Activated naive CD4-positive, alpha-beta T cell treated with anti-CD3 and anti-CD28 coated beads for 36 hours (primary cell): ENCODE data around the gene RGL3. TPM values are rescaled to one million over a fixed set of nuclear protein-coding genes. Genes with fewer than 3 reads are reported as not detected.

ENCODE experiments used
- CTCF ChIA-PET: fragments of 350-600 bp; sonication (Branson Sonifier 250); formaldehyde crosslinking; loops from one replicate; lab custom pipeline; 2021; ENCODE audit warnings: antibody characterized with exemption; lab: Charles Lee
- DNase-seq: peaks from one replicate; pipeline ENCODE4 v3.0.0-alpha.2; 2020
- H3K27ac Mint-ChIP-seq: one replicate; pipeline ENCODE4 v1.8.0; 2021; ENCODE audit warnings: mild to moderate bottlenecking, mixed read lengths
- H3K27me3 Mint-ChIP-seq: one replicate; pipeline ENCODE4 v1.8.0; 2021; ENCODE audit warnings: low read depth, mixed read lengths
- H3K36me3 Mint-ChIP-seq: one replicate; pipeline ENCODE4 v1.8.0; 2021; ENCODE audit warnings: low read depth, mixed read lengths
- H3K4me1 Mint-ChIP-seq: one replicate; pipeline ENCODE4 v1.8.0; 2021; ENCODE audit warnings: low read depth, mixed read lengths
- H3K4me3 Mint-ChIP-seq: one replicate; pipeline ENCODE4 v1.8.0; 2021; ENCODE audit warnings: mild to moderate bottlenecking, moderate library complexity, mixed read lengths
- H3K9me3 Mint-ChIP-seq: one replicate; pipeline ENCODE4 v1.8.0; 2021; ENCODE audit warnings: mixed read lengths
- intact Hi-C: fragments of 100-400 bp; cut with micrococcal nuclease; formaldehyde crosslinking; loops from one replicate; pipeline ENCODE4 v1.15.1; 2023
- total RNA-seq, 2 experiments: library from RNA; stranded (reverse); gene quantifications; one replicate each; pipeline ENCODE4 v1.2.3, GENCODE V29; 2021

The RGL3 gene
- total RNA-seq, 2 experiments from 2014 or later: not detected

- Mint-ChIP-seq H3K4me1 (peaks cover 37% of the 10 kb centered on the region), H3K27ac (no peak overlapping the region), H3K9me3 (no peaks in the 10 kb centered on the region), H3K27me3 (peaks cover 48% of the 10 kb centered on the region), H3K36me3 (no peaks in the 10 kb centered on the region), H3K4me3 (no peak overlapping the region)
- no peak for DNase-seq
- CTCF ChIA-PET: interaction anchor here (1.8 kb wide), 1 partner anchor 43 kb away, joined by 5 read pairs; no protein-coding TSS in a partner anchor
- intact Hi-C loops: loop anchor here (2.0 kb wide), 1 partner anchor 59 kb away; no protein-coding TSS in a partner anchor
Measured at GRCh38 chr19:11423791-11424181, 4.7 kb upstream of the RGL3 start.

GRCh38 chr19:11423164-11423790 is 4.2 kb upstream of the RGL3 start:
- Mint-ChIP-seq H3K36me3 (no peaks in the 10 kb centered on the region), H3K4me3 (peak overlapping the region; percentile 65), H3K4me1 (peaks cover 41% of the 10 kb centered on the region), H3K9me3 (no peaks in the 10 kb centered on the region), H3K27me3 (peaks cover 53% of the 10 kb centered on the region), H3K27ac (no peak overlapping the region)
- intact Hi-C loops: loop anchor here (2.0 kb wide), 1 partner anchor 60 kb away; no protein-coding TSS in a partner anchor
- DNase-seq: no peak
- CTCF ChIA-PET: interaction anchor here (1.2 to 1.8 kb wide), 3 partner anchors 12 to 84 kb away, joined by 3 to 6 read pairs (median 5); partner anchors contain the start of genes ODAD3, PRKCSH and RAB3D

- CTCF ChIA-PET: interaction anchor here (0.6 to 1.8 kb wide), 10 partner anchors 13 to 277 kb away, joined by 3 to 12 read pairs (median 4); partner anchors contain the start of genes ODAD3, PRKCSH and RAB3D
- Mint-ChIP-seq H3K27ac (no peak overlapping the region), H3K9me3 (no peaks in the 10 kb centered on the region), H3K4me3 (peak overlapping the region; percentile 65), H3K27me3 (peaks cover 57% of the 10 kb centered on the region), H3K36me3 (no peaks in the 10 kb centered on the region), H3K4me1 (peaks cover 41% of the 10 kb centered on the region)
- DNase-seq: peak; percentile 87
- intact Hi-C loops: loop anchor here (1.0 to 2.0 kb wide), 2 partner anchors 41 to 60 kb away; no protein-coding TSS in a partner anchor
Measured at GRCh38 chr19:11422163-11423065, 3.3 kb upstream of the RGL3 start.

- Mint-ChIP-seq H3K4me3 (peak overlapping the region; percentile 65), H3K27ac (no peak overlapping the region), H3K36me3 (no peaks in the 10 kb centered on the region), H3K4me1 (peaks cover 41% of the 10 kb centered on the region), H3K27me3 (peaks cover 58% of the 10 kb centered on the region), H3K9me3 (no peaks in the 10 kb centered on the region)
- CTCF ChIA-PET: interaction anchor here (0.6 to 1.7 kb wide), 7 partner anchors 15 to 278 kb away, joined by 3 to 12 read pairs (median 3); no protein-coding TSS in a partner anchor
- intact Hi-C loops: loop anchor here (1.0 to 2.0 kb wide), 2 partner anchors 40 to 61 kb away; no protein-coding TSS in a partner anchor
- peak; percentile 63 for DNase-seq
Measured at GRCh38 chr19:11421371-11422098, 2.4 kb upstream of the RGL3 start.

GRCh38 chr19:11420429-11421370 is 1.6 kb upstream of the RGL3 start:
- H3K4me1 Mint-ChIP-seq: peaks cover 41% of the 10 kb centered on the region
- CTCF ChIA-PET: interaction anchor here (1.1 to 1.7 kb wide), 5 partner anchors 14 to 127 kb away, joined by 3 to 12 read pairs (median 5); no protein-coding TSS in a partner anchor
- H3K27ac Mint-ChIP-seq: no peak overlapping the region
- H3K4me3 Mint-ChIP-seq: peak overlapping the region; percentile 65
- intact Hi-C loops: no loop called here
- no peak for DNase-seq
- no peaks in the 10 kb centered on the region for H3K9me3 Mint-ChIP-seq
- H3K27me3 Mint-ChIP-seq: peaks cover 60% of the 10 kb centered on the region
- H3K36me3 Mint-ChIP-seq: no peaks in the 10 kb centered on the region

GRCh38 chr19:11418094-11418548 is 993 bp downstream of the RGL3 start:
- no peak for DNase-seq
- Mint-ChIP-seq H3K27me3 (peaks cover 50% of the 10 kb centered on the region), H3K9me3 (no peaks in the 10 kb centered on the region), H3K4me3 (no peak overlapping the region), H3K27ac (no peak overlapping the region), H3K36me3 (no peaks in the 10 kb centered on the region), H3K4me1 (peaks cover 33% of the 10 kb centered on the region)
- intact Hi-C loops: no loop called here
- CTCF ChIA-PET: no interaction called here

GRCh38 chr19:11416346-11417052 is 2.6 kb downstream of the RGL3 start:
- DNase-seq: no peak
- Mint-ChIP-seq H3K9me3 (no peaks in the 10 kb centered on the region), H3K36me3 (no peaks in the 10 kb centered on the region), H3K27ac (no peak overlapping the region), H3K4me1 (peaks cover 20% of the 10 kb centered on the region), H3K27me3 (peaks cover 36% of the 10 kb centered on the region), H3K4me3 (no peak overlapping the region)
- intact Hi-C loops: no loop called here
- CTCF ChIA-PET: interaction anchor here (0.6 to 1.5 kb wide), 2 partner anchors 35 to 643 kb away, joined by 3 to 6 read pairs; no protein-coding TSS in a partner anchor

GRCh38 chr19:11414544-11414943 is 4.6 kb downstream of the RGL3 start:
- intact Hi-C loops: no loop called here
- CTCF ChIA-PET: interaction anchor here (0.8 kb wide), 1 partner anchor 121 kb away, joined by 3 read pairs; no protein-coding TSS in a partner anchor
- H3K9me3 Mint-ChIP-seq: no peaks in the 10 kb centered on the region
- no peak overlapping the region for H3K27ac Mint-ChIP-seq
- H3K4me1 Mint-ChIP-seq: peaks cover 7% of the 10 kb centered on the region
- no peak overlapping the region for H3K4me3 Mint-ChIP-seq
- no peak for DNase-seq
- peaks cover 21% of the 10 kb centered on the region for H3K27me3 Mint-ChIP-seq
- no peaks in the 10 kb centered on the region for H3K36me3 Mint-ChIP-seq

- H3K4me1 Mint-ChIP-seq: peaks cover 3% of the 10 kb centered on the region
- no peak for DNase-seq
- H3K9me3 Mint-ChIP-seq: no peaks in the 10 kb centered on the region
- H3K36me3 Mint-ChIP-seq: no peaks in the 10 kb centered on the region
- CTCF ChIA-PET: no interaction called here
- H3K27me3 Mint-ChIP-seq: peaks cover 7% of the 10 kb centered on the region
- no peak overlapping the region for H3K27ac Mint-ChIP-seq
- no peak overlapping the region for H3K4me3 Mint-ChIP-seq
- intact Hi-C loops: no loop called here
Measured at GRCh38 chr19:11410682-11411081, 8.4 kb downstream of the RGL3 start.

- H3K27ac Mint-ChIP-seq: no peak overlapping the region
- H3K4me3 Mint-ChIP-seq: no peak overlapping the region
- peaks cover 3% of the 10 kb centered on the region for H3K4me1 Mint-ChIP-seq
- intact Hi-C loops: no loop called here
- no peak for DNase-seq
- H3K36me3 Mint-ChIP-seq: no peaks in the 10 kb centered on the region
- H3K27me3 Mint-ChIP-seq: peaks cover 7% of the 10 kb centered on the region
- no peaks in the 10 kb centered on the region for H3K9me3 Mint-ChIP-seq
- CTCF ChIA-PET: no interaction called here
Measured at GRCh38 chr19:11408591-11408990, 10.5 kb downstream of the RGL3 start.
